ENCODE results near the gene BST2.

The BST2 gene

GRCh38 chr19:17405250-17406045, at the start of gene BST2:
Gene BST2 (minus strand): TSS chr19:17405630. CDS start chr19:17405575, 55 bp downstream.
- in situ Hi-C loops (cut with MboI; ENCODE audit: low sequenced_read_pairs), result no loop called here

GRCh38 chr19:17454576-17455071, 49.2 kb upstream of the BST2 start:
- in situ Hi-C loops (cut with MboI; ENCODE audit: low sequenced_read_pairs), result no loop called here

GRCh38 chr19:17451820-17452219, 46.4 kb upstream of the BST2 start:
- in situ Hi-C loops (cut with MboI; ENCODE audit: low sequenced_read_pairs), result no loop called here

- in situ Hi-C loops (cut with MboI; ENCODE audit: low sequenced_read_pairs), result no loop called here
Measured at GRCh38 chr19:17450264-17451075, 45.0 kb upstream of the BST2 start.

GRCh38 chr19:17448131-17448967, 42.9 kb upstream of the BST2 start, which contains the start of gene TMEM221:
Gene TMEM221 (minus strand): TSS chr19:17448668. CDS start chr19:17448462, 206 bp downstream.
- in situ Hi-C loops (cut with MboI; ENCODE audit: low sequenced_read_pairs), result no loop called here

- in situ Hi-C loops (cut with MboI; ENCODE audit: low sequenced_read_pairs), result no loop called here
Measured at GRCh38 chr19:17447704-17448130, 42.3 kb upstream of the BST2 start.

- in situ Hi-C loops (cut with MboI; ENCODE audit: low sequenced_read_pairs), result no loop called here
Measured at GRCh38 chr19:17445526-17446165, 40.2 kb upstream of the BST2 start.

GRCh38 chr19:17441241-17442021, 36.0 kb upstream of the BST2 start:
- in situ Hi-C loops (cut with MboI; ENCODE audit: low sequenced_read_pairs), result no loop called here

GRCh38 chr19:17436874-17437267, 31.4 kb upstream of the BST2 start:
- in situ Hi-C loops (cut with MboI; ENCODE audit: low sequenced_read_pairs), result no loop called here

- in situ Hi-C loops (cut with MboI; ENCODE audit: low sequenced_read_pairs), result no loop called here
Measured at GRCh38 chr19:17436094-17436873, 30.9 kb upstream of the BST2 start.

GRCh38 chr19:17435218-17435617, 29.8 kb upstream of the BST2 start:
- in situ Hi-C loops (cut with MboI; ENCODE audit: low sequenced_read_pairs), result no loop called here

- in situ Hi-C loops (cut with MboI; ENCODE audit: low sequenced_read_pairs), result no loop called here
Measured at GRCh38 chr19:17431417-17431816, 26.0 kb upstream of the BST2 start.

- in situ Hi-C loops (cut with MboI; ENCODE audit: low sequenced_read_pairs), result no loop called here
Measured at GRCh38 chr19:17429641-17430113, 24.2 kb upstream of the BST2 start.

- in situ Hi-C loops (cut with MboI; ENCODE audit: low sequenced_read_pairs), result no loop called here
Measured at GRCh38 chr19:17424743-17425365, 19.4 kb upstream of the BST2 start.

- in situ Hi-C loops (cut with MboI; ENCODE audit: low sequenced_read_pairs), result no loop called here
Measured at GRCh38 chr19:17423429-17424208, 18.2 kb upstream of the BST2 start.

- in situ Hi-C loops (cut with MboI; ENCODE audit: low sequenced_read_pairs), result no loop called here
Measured at GRCh38 chr19:17421942-17422341, 16.5 kb upstream of the BST2 start.

GRCh38 chr19:17420475-17420924, 15.1 kb upstream of the BST2 start:
- in situ Hi-C loops (cut with MboI; ENCODE audit: low sequenced_read_pairs), result no loop called here
